Measurements from ENCODE around the gene ZMIZ2. TPM values are rescaled to one million over a fixed set of nuclear protein-coding genes. Genes with fewer than 3 reads are reported as not detected.

The ZMIZ2 gene
- total RNA-seq, 1 donor from 2014 or later = 62.7 TPM

DNA sequence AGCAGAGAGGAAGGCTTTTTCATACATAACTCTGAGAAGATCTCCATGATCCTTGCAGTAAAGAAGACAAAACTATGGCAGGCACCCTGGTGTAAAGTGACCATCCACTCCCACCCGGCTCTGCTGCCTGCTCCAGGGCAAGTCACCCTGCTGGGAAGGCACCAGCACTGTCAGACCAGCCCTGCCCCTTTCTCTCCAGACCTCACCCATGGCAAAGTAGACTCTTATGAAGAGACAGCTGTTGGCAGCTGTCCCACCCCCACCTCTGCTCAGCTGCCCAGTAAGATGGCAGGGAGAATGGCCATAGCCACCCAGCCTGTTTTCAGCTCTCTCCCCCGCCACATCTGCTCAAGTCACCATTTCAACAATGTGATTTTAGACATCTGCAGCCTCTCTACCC is 8.6 kb upstream of the ZMIZ2 start:
- intact Hi-C loops (cut with micrococcal nuclease) = no loop called here
- no peaks in the 10 kb centered on the region for H3K9me3 ChIP-seq (replicated peaks)
- no peak for DNase-seq
- no peak overlapping the region for H3K27ac ChIP-seq (replicated peaks)
- H3K36me3 ChIP-seq = no peaks in the 10 kb centered on the region
- H3K4me3 ChIP-seq = no peak overlapping the region
- H3K27me3 ChIP-seq (ENCODE audit: low read depth) = no peaks in the 10 kb centered on the region
- no peaks in the 10 kb centered on the region for H3K4me1 ChIP-seq
- no peak for TF ChIP-seq CTCF (IDR thresholded peaks at IDR 0.05; ENCODE audit: borderline replicate concordance)

- no peak for TF ChIP-seq CTCF (IDR thresholded peaks at IDR 0.05; ENCODE audit: borderline replicate concordance)
- intact Hi-C loops (cut with micrococcal nuclease) = no loop called here
- Histone ChIP-seq H3K27ac (replicated peaks) (no peak overlapping the region), H3K4me1 (peaks cover 7% of the 10 kb centered on the region), H3K4me3 (no peak overlapping the region), H3K27me3 (ENCODE audit: low read depth) (no peaks in the 10 kb centered on the region), H3K36me3 (no peaks in the 10 kb centered on the region), H3K9me3 (replicated peaks) (no peaks in the 10 kb centered on the region)
- no peak for DNase-seq
Measured at GRCh38 chr7:44743750-44744149, 4.9 kb upstream of the ZMIZ2 start.

- intact Hi-C loops (cut with micrococcal nuclease) = no loop called here
- no peak for DNase-seq
- no peak for TF ChIP-seq CTCF (IDR thresholded peaks at IDR 0.05; ENCODE audit: borderline replicate concordance)
Measured at GRCh38 chr7:44748948-44749731, 493 bp downstream of the ZMIZ2 start.

GRCh38 chr7:44749992-44750391 is 1.3 kb downstream of the ZMIZ2 start:
- Histone ChIP-seq H3K27me3 (ENCODE audit: low read depth) (no peaks in the 10 kb centered on the region), H3K27ac (replicated peaks) (peak overlapping the region; percentile 100), H3K36me3 (no peaks in the 10 kb centered on the region), H3K4me3 (peak overlapping the region; percentile 95), H3K9me3 (replicated peaks) (no peaks in the 10 kb centered on the region), H3K4me1 (peaks cover 60% of the 10 kb centered on the region)
- DNase-seq = no peak
- TF ChIP-seq CTCF (IDR thresholded peaks at IDR 0.05; ENCODE audit: borderline replicate concordance) = no peak
- intact Hi-C loops (cut with micrococcal nuclease) = no loop called here

More at GRCh38 chr7:44748948-44749731, 493 bp downstream of the ZMIZ2 start:
- Histone ChIP-seq H3K36me3 (no peaks in the 10 kb centered on the region), H3K27ac (replicated peaks) (peak overlapping the region; percentile 100), H3K27me3 (ENCODE audit: low read depth) (no peaks in the 10 kb centered on the region), H3K9me3 (replicated peaks) (no peaks in the 10 kb centered on the region), H3K4me3 (peak overlapping the region; percentile 95), H3K4me1 (peaks cover 51% of the 10 kb centered on the region)

- H3K4me3 ChIP-seq = peak overlapping the region; percentile 95
- TF ChIP-seq CTCF (IDR thresholded peaks at IDR 0.05; ENCODE audit: borderline replicate concordance) = no peak
- peak overlapping the region; percentile 100 for H3K27ac ChIP-seq (replicated peaks)
- no peaks in the 10 kb centered on the region for H3K27me3 ChIP-seq (ENCODE audit: low read depth)
- intact Hi-C loops (cut with micrococcal nuclease) = no loop called here
- no peaks in the 10 kb centered on the region for H3K9me3 ChIP-seq (replicated peaks)
- peaks cover 64% of the 10 kb centered on the region for H3K4me1 ChIP-seq
- no peak for DNase-seq
- H3K36me3 ChIP-seq = no peaks in the 10 kb centered on the region
Measured at GRCh38 chr7:44750424-44750823, 1.8 kb downstream of the ZMIZ2 start.
